ENCODE results near the gene ASPSCR1. TPM values are rescaled to one million over a fixed set of nuclear protein-coding genes. Genes with fewer than 3 reads are reported as not detected.

Gene ASPSCR1
- total and polyA plus RNA-seq, 2 of the 13 experiments (the other 11 are each of a cell fraction or from before 2014, with no cell fraction given), result 274 to 314 TPM

GRCh38 chr17:82004517-82005455 is 27.4 kb downstream of the ASPSCR1 start:
- no TSS peak for BruUV-seq (replicated peaks)
- no peak for FAIRE-seq
- TF ChIP-seq TP53 (CRISPR knock-in tag; conservative IDR thresholded peaks at IDR 0.05), result 0 out of 2 replicates have a peak, but pooled peaks have one; percentile 33
- 0 out of 2 replicates have a peak, but pooled peaks have one; percentile 7 for TF ChIP-seq ZBTB2 (CRISPR knock-in tag; IDR thresholded peaks at IDR 0.05; ENCODE audit: low read depth)
- TF ChIP-seq CHCHD3 (CRISPR knock-in tag; IDR thresholded peaks at IDR 0.05), result 0 out of 2 replicates have a peak, but pooled peaks have one; percentile 17
- TF ChIP-seq ZNF274 (CRISPR knock-in tag; IDR thresholded peaks at IDR 0.05), result no peak
- no peak for TF ChIP-seq NONO (IDR thresholded peaks at IDR 0.05)
- TF ChIP-seq NONO (CRISPR knock-in tag; conservative IDR thresholded peaks at IDR 0.05), result peak; percentile 10; the same call in 1 of the 2 replicates
- TF ChIP-seq ISL2 (CRISPR knock-in tag; IDR thresholded peaks at IDR 0.05), result peak; percentile 34; the same call in 1 of the 2 replicates
- peak; percentile 12; the same call in 1 of the 2 replicates for TF ChIP-seq KDM2A (CRISPR knock-in tag; IDR thresholded peaks at IDR 0.05; ENCODE audit: borderline replicate concordance, low read depth)
- 0 out of 2 replicates have a peak, but pooled peaks have one; percentile 49 for TF ChIP-seq ZFP82 (CRISPR knock-in tag; IDR thresholded peaks at IDR 0.05; ENCODE audit: borderline replicate concordance)
- TF ChIP-seq HNRNPL (IDR thresholded peaks at IDR 0.05; ENCODE audit: low read depth, low read length), result peak; percentile 84; the same call in 1 of the 2 replicates
- TF ChIP-seq ZNF407 (CRISPR knock-in tag; IDR thresholded peaks at IDR 0.05; ENCODE audit: not compliant biosample characterization), result peak; percentile 6
- TF ChIP-seq PAF1 (CRISPR knock-in tag; IDR thresholded peaks at IDR 0.05), result 0 out of 2 replicates have a peak, but pooled peaks have one; percentile 49

More at GRCh38 chr17:82004517-82005455, 27.4 kb downstream of the ASPSCR1 start:
- DNase-seq (ENCODE audit: low spot score) (no peak), ATAC-seq (no peak)
- peaks cover 24 to 39% of the 10 kb centered on the region in 2 experiments for H3K36me3 ChIP-seq (replicated peaks in 1 of 2; ENCODE audit: control insufficient read depth in 1 of 2, insufficient read depth in 2 of 2, low read length in 2 of 2)
- in situ Hi-C loops (cut with HindIII; ENCODE audit: extremely low pct_ligation_motif_present, low pct_unique_long_range_greater_than_20kb) (no loop called here), intact Hi-C loops (cut with micrococcal nuclease; ENCODE audit: unreplicated experiment) (no loop called here)
- peak overlapping the region; percentile 95 for H3K27ac ChIP-seq (ENCODE audit: extremely low read length, insufficient read depth, low read length)
- ChIA-PET CTCF (ENCODE audit: low intra/inter-chr PET ratio, low total read pairs) (interaction anchor here (1.6 kb wide), 1 partner anchor 45 kb away, joined by 14 read pairs; no protein-coding TSS in a partner anchor), POLR2A (interaction anchor here (1.4 to 16.1 kb wide), 8 partner anchors 11 to 138 kb away, joined by 3 to 470 read pairs (median 44); partner anchors contain the start of genes CENPX, LRRC45 and NOTUM)
- peak overlapping the region; percentile 6; the same call in 1 of the 2 replicates for H3K4me2 ChIP-seq (ENCODE audit: low read depth, low read length)
- H3K27me3 ChIP-seq (ENCODE audit: control insufficient read depth in 1 of 2, insufficient read depth in 2 of 2, low read length in 2 of 2), result no peaks in the 10 kb centered on the region
- no peak overlapping the region for H2AFZ ChIP-seq (ENCODE audit: low read length)
- H3K4me1 ChIP-seq (ENCODE audit: insufficient read depth, low read length), result peaks cover 74% of the 10 kb centered on the region
- H3K9ac ChIP-seq (ENCODE audit: insufficient read depth, low read depth, low read length), result peak overlapping the region; percentile 50; the same call in 1 of the 2 replicates
- 90% methylated on average over 29 of the region's 41 CpGs for WGBS (ENCODE audit: low lambda C conversion rate)
- H3K79me2 ChIP-seq (ENCODE audit: insufficient read depth, low read length), result peaks cover 52% of the 10 kb centered on the region
- no peak overlapping the region for H3K4me3 ChIP-seq (replicated peaks in 1 of 3; ENCODE audit: insufficient read depth in 1 of 3, low read depth in 2 of 3, low read length in 3 of 3)
- no peaks in the 10 kb centered on the region for H3K9me3 ChIP-seq (ENCODE audit: low read length)
- no peaks in the 10 kb centered on the region for H4K20me1 ChIP-seq (ENCODE audit: insufficient read depth, low read length)
